Loucy (cell line): Measurements from ENCODE around the gene ABCF3.

Experiments used
- H2AFZ ChIP-seq: fragments of 200-600 bp; sonication (generic); 2 replicates; pipeline ENCODE4 v1.6.0; 2016; ENCODE audit warnings: antibody characterized with exemption, mild to moderate bottlenecking, low read length, moderate library complexity
- H3F3A ChIP-seq: fragments of 200-600 bp; 2 replicates; pipeline ENCODE4 v1.6.0; 2016; ENCODE audit warnings: antibody characterized with exemption, low read depth, mild to moderate bottlenecking
- H3K27me3 ChIP-seq: fragments of 200-600 bp; sonication (generic); 2 replicates; pipeline ENCODE4 v1.6.1; 2014; ENCODE audit warnings: low read length, mild to moderate bottlenecking; ENCODE audit not compliant: insufficient read depth, poor library complexity, severe bottlenecking
- H3K36me3 ChIP-seq: fragments of 200-600 bp; sonication (generic); 2 replicates; pipeline ENCODE4 v1.6.1; 2016; ENCODE audit warnings: low read length; ENCODE audit not compliant: insufficient read depth
- H3K4me1 ChIP-seq: fragments of 200-600 bp; sonication (generic); 2 replicates; pipeline ENCODE4 v1.5.1; 2014; ENCODE audit warnings: low read length, mild to moderate bottlenecking; ENCODE audit not compliant: insufficient read depth, poor library complexity, severe bottlenecking
- H3K4me2 ChIP-seq: fragments of 200-600 bp; sonication (generic); 2 replicates; pipeline ENCODE4 v1.6.0; 2014; ENCODE audit warnings: antibody characterized with exemption, low read length, low read depth, mild to moderate bottlenecking; ENCODE audit not compliant: poor library complexity, severe bottlenecking
- H3K4me3 ChIP-seq: fragments of 200-600 bp; sonication (generic); 2 replicates; pipeline ENCODE4 v1.5.1; 2014; ENCODE audit warnings: low read length, mild to moderate bottlenecking, mixed read lengths; ENCODE audit not compliant: poor library complexity, severe bottlenecking
- H3K79me2 ChIP-seq: fragments of 200-600 bp; sonication (generic); 2 replicates; pipeline ENCODE4 v1.6.1; 2014; ENCODE audit warnings: low read length; ENCODE audit not compliant: insufficient read depth
- H3K9ac ChIP-seq: fragments of 200-600 bp; sonication (generic); 2 replicates; pipeline ENCODE4 v1.6.0; 2014; ENCODE audit warnings: mild to moderate bottlenecking, low read depth, low read length, moderate library complexity; ENCODE audit not compliant: poor library complexity, severe bottlenecking
- H3K9me2 ChIP-seq: fragments of 200-600 bp; sonication (generic); replicated peaks from 2 replicates; pipeline ENCODE4 v1.6.1; 2016; ENCODE audit warnings: low read depth, low read length, mixed read lengths
- H3K9me3 ChIP-seq: fragments of 200-600 bp; sonication (generic); 2 replicates; pipeline ENCODE4 v1.6.1; 2014; ENCODE audit warnings: mild to moderate bottlenecking, antibody characterized with exemption, low read length, low read depth; ENCODE audit not compliant: insufficient read depth
- H4K20me1 ChIP-seq: fragments of 200-600 bp; sonication (generic); 2 replicates; pipeline ENCODE4 v1.6.0; 2014; ENCODE audit warnings: antibody characterized with exemption, low read length, mild to moderate bottlenecking; ENCODE audit not compliant: insufficient read depth, poor library complexity, severe bottlenecking
- EZH2phosphoT487 ChIP-seq: fragments of 200-600 bp; IDR thresholded peaks from 2 replicates; pipeline ENCODE4 v1.6.1; 2018; ENCODE audit warnings: antibody characterized with exemption, mild to moderate bottlenecking, moderate library complexity, borderline replicate concordance
- TF ChIP-seq, protein P1 (sequence below): fragments of 200-600 bp; sonication (generic); conservative IDR thresholded peaks from 2 replicates; pipeline ENCODE4 v1.5.1; 2014; ENCODE audit warnings: mild to moderate bottlenecking, antibody characterized with exemption, low read length

ABCF3 gene

DNA sequence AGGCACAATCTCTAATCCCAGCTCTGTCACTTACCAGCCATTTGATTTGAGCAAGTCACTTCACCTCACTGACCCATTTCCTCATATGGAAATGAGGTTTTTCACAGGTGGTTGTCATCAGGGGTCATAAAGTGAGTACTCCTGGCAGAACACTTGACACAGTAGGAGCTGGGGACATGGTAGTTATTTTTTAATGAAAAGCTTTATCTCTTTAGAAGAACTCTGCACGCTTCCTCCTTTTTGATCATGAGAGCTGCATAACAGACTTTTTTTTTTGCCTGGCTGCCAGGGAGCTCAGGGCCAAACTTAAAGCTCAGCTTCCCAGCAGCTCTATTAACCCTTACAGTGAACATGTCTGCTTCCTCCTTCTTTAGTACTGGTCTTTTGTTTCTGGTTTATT, 51.8 kb downstream of the ABCF3 start:
- Histone ChIP-seq H2AFZ (no peak overlapping the region), H3F3A (no peaks in the 10 kb centered on the region), H3K9me2 (no peaks in the 10 kb centered on the region), H3K4me1 (no peaks in the 10 kb centered on the region), H3K4me3 (no peak overlapping the region), H4K20me1 (no peaks in the 10 kb centered on the region), H3K36me3 (peaks cover 8% of the 10 kb centered on the region; the same call in 1 of the 2 replicates), H3K27me3 (no peaks in the 10 kb centered on the region), H3K9me3 (no peaks in the 10 kb centered on the region), H3K4me2 (no peak overlapping the region), H3K9ac (no peak overlapping the region), H3K79me2 (no peaks in the 10 kb centered on the region)
- no peak for TF ChIP-seq EZH2phosphoT487
- TF ChIP-seq, protein P1, sequence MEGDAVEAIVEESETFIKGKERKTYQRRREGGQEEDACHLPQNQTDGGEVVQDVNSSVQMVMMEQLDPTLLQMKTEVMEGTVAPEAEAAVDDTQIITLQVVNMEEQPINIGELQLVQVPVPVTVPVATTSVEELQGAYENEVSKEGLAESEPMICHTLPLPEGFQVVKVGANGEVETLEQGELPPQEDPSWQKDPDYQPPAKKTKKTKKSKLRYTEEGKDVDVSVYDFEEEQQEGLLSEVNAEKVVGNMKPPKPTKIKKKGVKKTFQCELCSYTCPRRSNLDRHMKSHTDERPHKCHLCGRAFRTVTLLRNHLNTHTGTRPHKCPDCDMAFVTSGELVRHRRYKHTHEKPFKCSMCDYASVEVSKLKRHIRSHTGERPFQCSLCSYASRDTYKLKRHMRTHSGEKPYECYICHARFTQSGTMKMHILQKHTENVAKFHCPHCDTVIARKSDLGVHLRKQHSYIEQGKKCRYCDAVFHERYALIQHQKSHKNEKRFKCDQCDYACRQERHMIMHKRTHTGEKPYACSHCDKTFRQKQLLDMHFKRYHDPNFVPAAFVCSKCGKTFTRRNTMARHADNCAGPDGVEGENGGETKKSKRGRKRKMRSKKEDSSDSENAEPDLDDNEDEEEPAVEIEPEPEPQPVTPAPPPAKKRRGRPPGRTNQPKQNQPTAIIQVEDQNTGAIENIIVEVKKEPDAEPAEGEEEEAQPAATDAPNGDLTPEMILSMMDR, result no peak

DNA sequence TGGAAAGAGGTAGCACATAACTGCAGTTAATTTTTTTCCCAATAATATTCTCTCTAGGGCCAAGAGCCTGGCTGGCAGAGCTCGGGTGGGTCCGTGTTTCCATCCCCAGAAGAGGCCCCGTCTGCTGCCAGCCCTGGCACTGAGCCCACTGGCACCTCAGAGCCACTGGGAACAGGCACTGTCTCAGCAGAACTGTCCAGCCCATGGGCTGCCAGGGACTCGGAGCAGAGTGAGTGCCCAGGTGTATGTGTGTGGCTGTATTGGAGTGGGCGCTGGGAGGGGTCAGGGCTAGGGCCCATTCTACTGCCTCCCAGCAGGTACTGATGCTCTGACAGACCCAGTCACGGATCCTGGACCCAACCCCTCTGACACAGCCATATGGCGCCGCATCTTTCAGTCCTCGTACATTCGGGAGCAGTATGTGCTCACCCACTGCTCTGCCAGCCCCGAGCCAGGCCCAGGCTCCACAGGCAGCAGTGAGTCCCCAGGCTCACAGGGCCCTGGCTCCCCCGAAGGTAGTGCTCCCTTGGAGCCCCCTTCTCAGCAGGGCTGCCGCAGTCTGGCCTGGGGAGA, 52.3 kb downstream of the ABCF3 start:
- no peak overlapping the region for H3K9ac ChIP-seq
- no peaks in the 10 kb centered on the region for H3K9me2 ChIP-seq
- H3K4me3 ChIP-seq, result no peak overlapping the region
- H3F3A ChIP-seq, result no peaks in the 10 kb centered on the region
- no peaks in the 10 kb centered on the region for H3K4me1 ChIP-seq
- no peaks in the 10 kb centered on the region for H3K27me3 ChIP-seq
- H3K79me2 ChIP-seq, result no peaks in the 10 kb centered on the region
- TF ChIP-seq EZH2phosphoT487, result no peak
- TF ChIP-seq, protein P1, result no peak
- H2AFZ ChIP-seq, result no peak overlapping the region
- no peak overlapping the region for H3K4me2 ChIP-seq
- H4K20me1 ChIP-seq, result no peaks in the 10 kb centered on the region
- peaks cover 14% of the 10 kb centered on the region; the same call in 1 of the 2 replicates for H3K36me3 ChIP-seq
- H3K9me3 ChIP-seq, result no peaks in the 10 kb centered on the region

DNA sequence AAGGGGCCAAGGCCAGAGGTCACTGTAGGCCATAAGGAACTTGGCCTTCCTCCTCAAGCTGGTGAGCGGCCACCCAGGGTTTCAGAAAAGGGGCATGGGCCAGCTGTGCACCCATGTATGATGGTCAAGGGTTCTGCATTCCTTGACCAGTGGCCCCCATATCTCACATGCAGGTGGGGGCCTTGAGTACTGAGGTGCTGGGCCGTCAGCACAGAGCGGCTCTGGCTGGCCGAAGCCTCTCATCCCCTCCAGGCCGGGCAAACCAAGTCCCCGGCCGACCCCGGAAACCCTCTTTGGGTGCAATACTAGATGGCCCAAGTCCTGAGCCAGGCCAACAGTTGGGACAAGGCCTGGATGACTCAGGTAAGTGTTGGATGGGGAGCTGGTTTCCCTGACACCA, 53.2 kb downstream of the ABCF3 start:
- Histone ChIP-seq H3K36me3 (peaks cover 22% of the 10 kb centered on the region; the same call in 1 of the 2 replicates), H2AFZ (no peak overlapping the region), H3K4me1 (no peaks in the 10 kb centered on the region), H3K27me3 (no peaks in the 10 kb centered on the region), H3K9ac (no peak overlapping the region), H3K9me3 (no peaks in the 10 kb centered on the region), H3K9me2 (no peaks in the 10 kb centered on the region), H3F3A (no peaks in the 10 kb centered on the region), H4K20me1 (no peaks in the 10 kb centered on the region), H3K4me3 (no peak overlapping the region), H3K4me2 (no peak overlapping the region), H3K79me2 (no peaks in the 10 kb centered on the region)
- no peak for TF ChIP-seq EZH2phosphoT487
- TF ChIP-seq, protein P1, result no peak
